Panc1 (cell line): ENCODE results near the gene AKR1C2. TPM values are rescaled to one million over a fixed set of nuclear protein-coding genes. Genes with fewer than 3 reads are reported as not detected.
"Not testable (repeated sequence)": the region's sequence is repeated elsewhere in the genome, so short reads cannot be mapped to it uniquely, and the experiment has no call there.

Experiments used
- ATAC-seq: fragments of 200-7000 bp; cut with Tn5 transposase; 2 replicates; pipeline ENCODE4 v1.9.1; 2020; ENCODE audit warnings: mild to moderate bottlenecking, moderate library complexity
- BruUV-seq: library from RNA; stranded (reverse); fragments of 400-500 nt; replicated peaks from 2 replicates; lab custom pipeline; 2021; lab: Mats Ljungman, UMichigan
- CTCF ChIA-PET: fragments of 300-600 bp; sonication (Branson Sonifier 250); formaldehyde crosslinking; loops from one replicate; lab custom pipeline; 2022; ENCODE audit warnings: antibody characterized with exemption; lab: Charles Lee
- POLR2A ChIA-PET: fragments of 300-600 bp; sonication (Branson Sonifier 250); formaldehyde crosslinking; loops from one replicate; lab custom pipeline; 2022; ENCODE audit warnings: antibody characterized with exemption; lab: Charles Lee
- DNase-seq: peaks from one replicate; pipeline ENCODE4 v3.0.0-alpha.2; 2010; ENCODE audit warnings: low read depth, low spot score
- H3K27ac ChIP-seq: 2 replicates; pipeline ENCODE4 v1.5.1; 2011; ENCODE audit warnings: mild to moderate bottlenecking, low read length, inconsistent platforms
- H3K27me3 ChIP-seq: fragments of 200-500 bp; sonication (Bioruptor generic); 2 replicates; pipeline ENCODE4 v1.6.0; 2014; ENCODE audit warnings: low read length, inconsistent platforms; ENCODE audit not compliant: control insufficient read depth, insufficient read depth
- H3K36me3 ChIP-seq: fragments of 200-500 bp; sonication (Bioruptor generic); 2 replicates; pipeline ENCODE4 v1.5.1; 2014; ENCODE audit warnings: inconsistent platforms, mild to moderate bottlenecking, low read length, moderate library complexity; ENCODE audit not compliant: control insufficient read depth, insufficient read depth
- H3K4me1 ChIP-seq: 2 replicates; pipeline ENCODE4 v1.5.1; 2011; ENCODE audit warnings: inconsistent platforms, mild to moderate bottlenecking, low read length, moderate library complexity; ENCODE audit not compliant: control insufficient read depth, insufficient read depth
- H3K4me3 ChIP-seq, 2 experiments: 2 replicates each; pipeline ENCODE4 v1.5.1; 2011 to 2012; ENCODE audit warnings: low read depth in 2 of 2, low read length in 2 of 2, mild to moderate bottlenecking in 2 of 2, inconsistent platforms in 1 of 2, moderate library complexity in 1 of 2
- H3K9me3 ChIP-seq: fragments of 200-500 bp; sonication (Bioruptor generic); 2 replicates; pipeline ENCODE4 v1.5.1; 2014; ENCODE audit warnings: low read depth, mild to moderate bottlenecking, inconsistent platforms, low read length, moderate library complexity; ENCODE audit not compliant: control insufficient read depth, insufficient read depth
- POLR2AphosphoS5 ChIP-seq: IDR thresholded peaks from 2 replicates; pipeline ENCODE4 v1.6.1; 2012; ENCODE audit warnings: mild to moderate bottlenecking, low read depth, low read length, moderate library complexity
- REST ChIP-seq, 2 experiments: IDR thresholded peaks; 2 replicates each; pipeline ENCODE4 v1.6.1; 2011 to 2012; ENCODE audit warnings: low read depth in 2 of 2, control low read depth in 1 of 2, low read length in 1 of 2, mild to moderate bottlenecking in 1 of 2, moderate library complexity in 1 of 2; ENCODE audit not compliant: insufficient read depth in 1 of 2
- SIN3A ChIP-seq: IDR thresholded peaks from 2 replicates; pipeline ENCODE4 v1.6.1; 2012; ENCODE audit warnings: low read depth, mild to moderate bottlenecking, low read length, moderate library complexity, borderline replicate concordance; ENCODE audit not compliant: insufficient read depth
- TCF7L2 ChIP-seq: IDR thresholded peaks from 2 replicates; pipeline ENCODE4 v1.6.1; 2011; ENCODE audit warnings: mild to moderate bottlenecking, low read depth, low read length, inconsistent platforms
- in situ Hi-C: cut with HindIII; loops from 2 replicates; pipeline ENCODE4 v1.10.0; 2016; ENCODE audit warnings: low sequenced_read_pairs, low pct_unique_long_range_greater_than_20kb
- intact Hi-C: fragments of 100-400 bp; cut with micrococcal nuclease; formaldehyde crosslinking; loops from one replicate; pipeline ENCODE4 v1.10.0; 2022; ENCODE audit not compliant: unreplicated experiment
- total RNA-seq: library from RNA; stranded (reverse); gene quantifications from one replicate; pipeline ENCODE4 v1.2.1, GENCODE V29; 2021; ENCODE audit not compliant: unreplicated experiment

The AKR1C2 gene
- total RNA-seq, 1 experiment from 2014 or later, result 0.33 TPM

- no peak for ATAC-seq
- TF ChIP-seq TCF7L2 (no peak), POLR2AphosphoS5 (no peak), REST (IDR thresholded peaks at IDR 0.05; ENCODE audit: insufficient read depth in 1 of 2, low read depth in 2 of 2, low read length in 1 of 2) (no peak), SIN3A (no peak)
- Histone ChIP-seq H3K27ac (no peak overlapping the region), H3K4me3 (no peak overlapping the region), H3K27me3 (no peaks in the 10 kb centered on the region), H3K4me1 (no peaks in the 10 kb centered on the region), H3K36me3 (no peaks in the 10 kb centered on the region), H3K9me3 (no peaks in the 10 kb centered on the region)
- POLR2A ChIA-PET, result no interaction called here
- CTCF ChIA-PET, result no interaction called here
- BruUV-seq, result no TSS peak
- intact Hi-C loops, result no loop called here
- DNase-seq, result no peak
- in situ Hi-C loops, result no loop called here
Observed at GRCh38 chr10:4943821-4944220, 59.8 kb downstream of the AKR1C2 start.

DNA sequence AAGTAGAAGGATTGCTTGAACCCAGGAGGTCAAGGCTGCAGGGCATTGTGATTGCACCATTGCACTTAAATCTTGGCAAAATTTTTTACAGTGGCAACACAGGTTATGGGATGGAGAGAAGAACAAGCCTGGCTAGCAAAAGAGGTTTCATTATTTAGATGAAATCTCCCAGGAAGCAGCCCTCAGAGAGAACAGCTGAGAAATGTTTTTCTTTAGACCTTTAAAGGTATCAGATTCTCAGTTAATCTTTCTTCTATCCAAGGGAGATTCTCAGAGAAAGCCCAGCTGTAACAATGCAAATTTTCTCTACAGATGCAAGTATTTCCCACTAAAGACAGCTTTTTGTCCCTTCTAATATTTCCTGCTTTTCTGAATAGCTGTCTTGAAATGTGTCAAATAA, 60.2 kb downstream of the AKR1C2 start:
- H3K4me1 ChIP-seq, H3K27ac ChIP-seq, H3K27me3 ChIP-seq, POLR2A ChIA-PET, H3K9me3 ChIP-seq, DNase-seq, intact Hi-C loops, CTCF ChIA-PET, BruUV-seq, ATAC-seq, H3K4me3 ChIP-seq, in situ Hi-C loops, H3K36me3 ChIP-seq: not testable (repeated sequence)

GRCh38 chr10:4942931-4943330, 60.7 kb downstream of the AKR1C2 start:
- DNase-seq, H3K36me3 ChIP-seq, POLR2A ChIA-PET, in situ Hi-C loops, intact Hi-C loops, ATAC-seq, CTCF ChIA-PET, H3K27ac ChIP-seq, H3K27me3 ChIP-seq, H3K4me3 ChIP-seq, H3K9me3 ChIP-seq, BruUV-seq, H3K4me1 ChIP-seq: not testable (repeated sequence)
